ENCODE data around the gene MTARC2. TPM values are rescaled to one million over a fixed set of nuclear protein-coding genes. Genes with fewer than 3 reads are reported as not detected.

Gene MTARC2
- total and polyA plus RNA-seq, 2 of the 13 experiments (the other 11 are each of a cell fraction or from before 2014, with no cell fraction given) = 8.5 to 10.1 TPM

DNA sequence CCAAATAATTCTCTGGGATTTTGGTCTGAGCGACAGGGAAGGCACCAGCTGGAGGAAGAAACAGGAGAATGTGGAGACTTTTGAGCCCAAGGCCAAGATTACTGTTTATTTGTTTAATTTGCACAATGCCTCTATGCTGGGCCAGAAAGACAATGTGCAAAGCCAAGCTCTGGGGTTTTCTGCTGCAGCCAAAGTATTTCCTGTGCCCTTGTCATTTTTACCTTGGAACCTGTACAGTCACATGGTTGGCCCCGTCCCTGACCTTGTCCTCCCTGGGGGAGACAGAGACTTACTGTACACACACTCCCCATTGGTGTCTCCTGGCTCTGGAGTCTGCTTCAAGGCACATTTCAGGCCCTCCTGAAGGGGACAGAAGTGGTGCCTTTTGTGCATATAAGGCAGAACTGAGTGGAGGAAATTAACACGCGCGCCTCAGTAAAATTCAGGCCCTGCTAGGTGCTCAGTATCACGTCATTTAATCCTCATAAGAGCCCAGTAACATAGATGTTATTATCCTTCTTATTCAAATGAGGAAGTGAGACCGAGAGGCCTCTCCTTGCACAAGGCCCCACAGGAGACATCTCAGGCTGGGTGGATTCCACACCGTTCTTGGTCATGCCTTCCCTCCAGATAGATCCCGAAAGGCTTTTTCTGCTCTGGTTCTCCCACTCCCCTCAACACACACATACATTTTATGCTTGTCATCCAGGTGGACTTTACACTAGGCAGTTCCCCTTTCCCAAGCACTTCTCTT lies 36.9 kb upstream of the MTARC2 start (continued):
- no peak for TF ChIP-seq PRDM10 (CRISPR knock-in tag; IDR thresholded peaks at IDR 0.05; ENCODE audit: low read depth)
- TF ChIP-seq ZFP1 (CRISPR knock-in tag; IDR thresholded peaks at IDR 0.05) = no peak
- TF ChIP-seq ZFP41 (CRISPR knock-in tag; IDR thresholded peaks at IDR 0.05; ENCODE audit: borderline replicate concordance) = no peak
- 0 out of 2 replicates have a peak, but pooled peaks have one; percentile 29 for TF ChIP-seq MIER3 (CRISPR knock-in tag; IDR thresholded peaks at IDR 0.05; ENCODE audit: borderline replicate concordance)
- TF ChIP-seq MAFG (CRISPR knock-in tag; IDR thresholded peaks at IDR 0.05) = no peak
- no peak for TF ChIP-seq ZFP91 (CRISPR knock-in tag; IDR thresholded peaks at IDR 0.05; ENCODE audit: borderline replicate concordance)
- no peak for TF ChIP-seq ZNF460 (CRISPR knock-in tag; IDR thresholded peaks at IDR 0.05; ENCODE audit: borderline replicate concordance)
- no peak for TF ChIP-seq ZNF121 (CRISPR knock-in tag; IDR thresholded peaks at IDR 0.05)
- TF ChIP-seq, protein P1, sequence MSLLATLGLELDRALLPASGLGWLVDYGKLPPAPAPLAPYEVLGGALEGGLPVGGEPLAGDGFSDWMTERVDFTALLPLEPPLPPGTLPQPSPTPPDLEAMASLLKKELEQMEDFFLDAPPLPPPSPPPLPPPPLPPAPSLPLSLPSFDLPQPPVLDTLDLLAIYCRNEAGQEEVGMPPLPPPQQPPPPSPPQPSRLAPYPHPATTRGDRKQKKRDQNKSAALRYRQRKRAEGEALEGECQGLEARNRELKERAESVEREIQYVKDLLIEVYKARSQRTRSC (CRISPR knock-in tag; IDR thresholded peaks at IDR 0.05; ENCODE audit: low read depth) = no peak
- TF ChIP-seq AHR (CRISPR knock-in tag; IDR thresholded peaks at IDR 0.05) = no peak
- no peak for TF ChIP-seq PAX8 (CRISPR knock-in tag; IDR thresholded peaks at IDR 0.05; ENCODE audit: borderline replicate concordance)
- TF ChIP-seq, protein P2, sequence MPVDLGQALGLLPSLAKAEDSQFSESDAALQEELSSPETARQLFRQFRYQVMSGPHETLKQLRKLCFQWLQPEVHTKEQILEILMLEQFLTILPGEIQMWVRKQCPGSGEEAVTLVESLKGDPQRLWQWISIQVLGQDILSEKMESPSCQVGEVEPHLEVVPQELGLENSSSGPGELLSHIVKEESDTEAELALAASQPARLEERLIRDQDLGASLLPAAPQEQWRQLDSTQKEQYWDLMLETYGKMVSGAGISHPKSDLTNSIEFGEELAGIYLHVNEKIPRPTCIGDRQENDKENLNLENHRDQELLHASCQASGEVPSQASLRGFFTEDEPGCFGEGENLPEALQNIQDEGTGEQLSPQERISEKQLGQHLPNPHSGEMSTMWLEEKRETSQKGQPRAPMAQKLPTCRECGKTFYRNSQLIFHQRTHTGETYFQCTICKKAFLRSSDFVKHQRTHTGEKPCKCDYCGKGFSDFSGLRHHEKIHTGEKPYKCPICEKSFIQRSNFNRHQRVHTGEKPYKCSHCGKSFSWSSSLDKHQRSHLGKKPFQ (CRISPR knock-in tag; IDR thresholded peaks at IDR 0.05; ENCODE audit: insufficient replicate concordance) = no peak
- TF ChIP-seq, protein P3, sequence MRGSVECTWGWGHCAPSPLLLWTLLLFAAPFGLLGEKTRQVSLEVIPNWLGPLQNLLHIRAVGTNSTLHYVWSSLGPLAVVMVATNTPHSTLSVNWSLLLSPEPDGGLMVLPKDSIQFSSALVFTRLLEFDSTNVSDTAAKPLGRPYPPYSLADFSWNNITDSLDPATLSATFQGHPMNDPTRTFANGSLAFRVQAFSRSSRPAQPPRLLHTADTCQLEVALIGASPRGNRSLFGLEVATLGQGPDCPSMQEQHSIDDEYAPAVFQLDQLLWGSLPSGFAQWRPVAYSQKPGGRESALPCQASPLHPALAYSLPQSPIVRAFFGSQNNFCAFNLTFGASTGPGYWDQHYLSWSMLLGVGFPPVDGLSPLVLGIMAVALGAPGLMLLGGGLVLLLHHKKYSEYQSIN (CRISPR knock-in tag; IDR thresholded peaks at IDR 0.05; ENCODE audit: borderline replicate concordance) = no peak
- peak; percentile 66; the same call in 1 of the 2 replicates for TF ChIP-seq NCOA2 (CRISPR knock-in tag; IDR thresholded peaks at IDR 0.05)
- TF ChIP-seq ZBTB8A (CRISPR knock-in tag; IDR thresholded peaks at IDR 0.05; ENCODE audit: borderline replicate concordance, low read depth) = no peak
- TF ChIP-seq FOXK2 (IDR thresholded peaks at IDR 0.05) = no peak
- TF ChIP-seq HNRNPL (IDR thresholded peaks at IDR 0.05; ENCODE audit: low read depth, low read length) = no peak
- TF ChIP-seq MZF1 (CRISPR knock-in tag; IDR thresholded peaks at IDR 0.05; ENCODE audit: borderline replicate concordance) = no peak
- no peak for TF ChIP-seq ZNF484 (CRISPR knock-in tag; IDR thresholded peaks at IDR 0.05; ENCODE audit: borderline replicate concordance, low read depth)

Measured in HepG2 (cell line).